ENCODE data around the gene MAPK13.

Gene MAPK13

GRCh38 chr6:36135053-36135731, 4.9 kb downstream of the MAPK13 start:
- TF ChIP-seq NFIC (IDR thresholded peaks at IDR 0.05): no peak
- no peak for TF ChIP-seq FOXM1 (IDR thresholded peaks at IDR 0.05; ENCODE audit: borderline replicate concordance, low read depth)
- TF ChIP-seq MAX (IDR thresholded peaks at IDR 0.05): no peak
- TF ChIP-seq YY1 (IDR thresholded peaks at IDR 0.05; ENCODE audit: low read depth): no peak
- no peak for TF ChIP-seq TEAD4 (IDR thresholded peaks at IDR 0.05)
- no peak for TF ChIP-seq ZBTB7A (IDR thresholded peaks at IDR 0.05; ENCODE audit: low read depth)
- no peak for TF ChIP-seq EGR1 (IDR thresholded peaks at IDR 0.05)
- no peak for TF ChIP-seq EP300 (IDR thresholded peaks at IDR 0.05; ENCODE audit: borderline replicate concordance)
- no peak for TF ChIP-seq CREB1 (IDR thresholded peaks at IDR 0.05; ENCODE audit: low read depth)
- TF ChIP-seq USF1 (IDR thresholded peaks at IDR 0.05): no peak
- no peak for TF ChIP-seq REST (IDR thresholded peaks at IDR 0.05; ENCODE audit: low read depth)
- TF ChIP-seq TCF12 (IDR thresholded peaks at IDR 0.05; ENCODE audit: low read depth): no peak
- no peak for TF ChIP-seq RAD21 (IDR thresholded peaks at IDR 0.05; ENCODE audit: low read depth)

GRCh38 chr6:36136034-36136433, 5.7 kb downstream of the MAPK13 start:
- TF ChIP-seq FOXM1 (IDR thresholded peaks at IDR 0.05; ENCODE audit: borderline replicate concordance, low read depth): no peak
- no peak for TF ChIP-seq YY1 (IDR thresholded peaks at IDR 0.05; ENCODE audit: low read depth)
- TF ChIP-seq ZBTB7A (IDR thresholded peaks at IDR 0.05; ENCODE audit: low read depth): no peak
- no peak for TF ChIP-seq TAF1 (IDR thresholded peaks at IDR 0.05; ENCODE audit: low read depth)
- TF ChIP-seq CEBPB (IDR thresholded peaks at IDR 0.05): no peak
- TF ChIP-seq TCF12 (IDR thresholded peaks at IDR 0.05; ENCODE audit: low read depth): no peak
- TF ChIP-seq EP300 (IDR thresholded peaks at IDR 0.05; ENCODE audit: borderline replicate concordance): no peak
- TF ChIP-seq MAX (IDR thresholded peaks at IDR 0.05): no peak
- TF ChIP-seq TEAD4 (IDR thresholded peaks at IDR 0.05): no peak
- TF ChIP-seq CREB1 (IDR thresholded peaks at IDR 0.05; ENCODE audit: low read depth): no peak
- no peak for TF ChIP-seq USF1 (IDR thresholded peaks at IDR 0.05)

GRCh38 chr6:36136551-36136950, 6.2 kb downstream of the MAPK13 start:
- TF ChIP-seq YY1 (IDR thresholded peaks at IDR 0.05; ENCODE audit: low read depth) (no peak), ZBTB7A (IDR thresholded peaks at IDR 0.05; ENCODE audit: low read depth) (no peak), TCF12 (IDR thresholded peaks at IDR 0.05; ENCODE audit: low read depth) (no peak), EGR1 (IDR thresholded peaks at IDR 0.05) (no peak), REST (IDR thresholded peaks at IDR 0.05; ENCODE audit: low read depth) (no peak), TEAD4 (IDR thresholded peaks at IDR 0.05) (no peak), CEBPB (IDR thresholded peaks at IDR 0.05) (no peak), MAX (IDR thresholded peaks at IDR 0.05) (no peak), TAF1 (IDR thresholded peaks at IDR 0.05; ENCODE audit: low read depth) (no peak), CREB1 (IDR thresholded peaks at IDR 0.05; ENCODE audit: low read depth) (no peak), NFIC (IDR thresholded peaks at IDR 0.05) (no peak), USF1 (IDR thresholded peaks at IDR 0.05) (no peak), EP300 (IDR thresholded peaks at IDR 0.05; ENCODE audit: borderline replicate concordance) (no peak)

- TF ChIP-seq TAF1 (IDR thresholded peaks at IDR 0.05; ENCODE audit: low read depth): no peak
- no peak for TF ChIP-seq FOXM1 (IDR thresholded peaks at IDR 0.05; ENCODE audit: borderline replicate concordance, low read depth)
- no peak for TF ChIP-seq MAX (IDR thresholded peaks at IDR 0.05)
- no peak for TF ChIP-seq NFIC (IDR thresholded peaks at IDR 0.05)
- TF ChIP-seq REST (IDR thresholded peaks at IDR 0.05; ENCODE audit: low read depth): no peak
- TF ChIP-seq TCF12 (IDR thresholded peaks at IDR 0.05; ENCODE audit: low read depth): no peak
- TF ChIP-seq ZBTB7A (IDR thresholded peaks at IDR 0.05; ENCODE audit: low read depth): no peak
- no peak for TF ChIP-seq YY1 (IDR thresholded peaks at IDR 0.05; ENCODE audit: low read depth)
- no peak for TF ChIP-seq TEAD4 (IDR thresholded peaks at IDR 0.05)
- no peak for TF ChIP-seq CREB1 (IDR thresholded peaks at IDR 0.05; ENCODE audit: low read depth)
- TF ChIP-seq EGR1 (IDR thresholded peaks at IDR 0.05): no peak
- no peak for TF ChIP-seq CEBPB (IDR thresholded peaks at IDR 0.05)
- TF ChIP-seq EP300 (IDR thresholded peaks at IDR 0.05; ENCODE audit: borderline replicate concordance): no peak
- TF ChIP-seq USF1 (IDR thresholded peaks at IDR 0.05): no peak
- no peak for TF ChIP-seq RAD21 (IDR thresholded peaks at IDR 0.05; ENCODE audit: low read depth)
These were observed 8.4 kb downstream of the MAPK13 start for GRCh38 chr6:36138667-36139066.
